PC-3 (cell line): ENCODE data around the gene STPG2. TPM values are rescaled to one million over a fixed set of nuclear protein-coding genes. Genes with fewer than 3 reads are reported as not detected.
"Not testable (repeated sequence)": the region's sequence is repeated elsewhere in the genome, so short reads cannot be mapped to it uniquely, and the experiment has no call there.

Experiments
- ATAC-seq: fragments of 200-7000 bp; cut with Tn5 transposase; 2 replicates; pipeline ENCODE4 v1.9.1; 2020; ENCODE audit warnings: mild to moderate bottlenecking, moderate library complexity
- BruUV-seq: library from RNA; stranded (reverse); fragments of 400-500 nt; replicated peaks from 2 replicates; lab custom pipeline; 2021; lab: Mats Ljungman, UMichigan
- CTCF ChIA-PET: fragments of 300-600 bp; sonication (Branson Sonifier 250); formaldehyde crosslinking; loops from one replicate; lab custom pipeline; 2022; ENCODE audit warnings: antibody characterized with exemption; lab: Charles Lee
- POLR2A ChIA-PET: fragments of 300-600 bp; sonication (Branson Sonifier 250); formaldehyde crosslinking; loops from one replicate; lab custom pipeline; 2022; ENCODE audit warnings: antibody characterized with exemption; ENCODE audit not compliant: unreplicated experiment; lab: Charles Lee
- DNase-seq: peaks from one replicate; pipeline ENCODE4 v3.0.0-alpha.2; 2015
- H2AFZ ChIP-seq: fragments of 300-600 bp; sonication (generic); 2 replicates; pipeline ENCODE4 v1.6.0; 2016; ENCODE audit warnings: antibody characterized with exemption, low read length
- H3F3A ChIP-seq: fragments of 300-600 bp; sonication (generic); one replicate; pipeline ENCODE4 v1.6.0; 2017; ENCODE audit warnings: antibody characterized with exemption, low read length, control low read depth, mild to moderate bottlenecking; ENCODE audit not compliant: unreplicated experiment
- H3K27ac ChIP-seq: fragments of 300-600 bp; sonication (generic); 2 replicates; pipeline ENCODE4 v1.5.1; 2016; ENCODE audit warnings: mild to moderate bottlenecking, low read length
- H3K27me3 ChIP-seq: fragments of 300-600 bp; sonication (generic); 2 replicates; pipeline ENCODE4 v1.6.1; 2016; ENCODE audit warnings: low read length, mixed read lengths
- H3K36me3 ChIP-seq: fragments of 300-600 bp; sonication (generic); 2 replicates; pipeline ENCODE4 v1.6.1; 2016; ENCODE audit warnings: low read depth, mixed run types, low read length, mixed read lengths
- H3K4me1 ChIP-seq: fragments of 300-600 bp; sonication (generic); 2 replicates; pipeline ENCODE4 v1.5.1; 2016; ENCODE audit warnings: low read length; ENCODE audit not compliant: insufficient read depth
- H3K4me2 ChIP-seq: fragments of 300-600 bp; sonication (generic); 2 replicates; pipeline ENCODE4 v1.6.0; 2016; ENCODE audit warnings: low read length
- H3K4me3 ChIP-seq: fragments of 300-600 bp; sonication (generic); 2 replicates; pipeline ENCODE4 v1.5.1; 2016; ENCODE audit warnings: mild to moderate bottlenecking, low read length, mixed read lengths
- H3K79me2 ChIP-seq: fragments of 300-600 bp; sonication (generic); 2 replicates; pipeline ENCODE4 v1.6.1; 2017; ENCODE audit warnings: low read length, mixed read lengths
- H3K9ac ChIP-seq: fragments of 300-600 bp; sonication (generic); 2 replicates; pipeline ENCODE4 v1.6.0; 2016; ENCODE audit warnings: mild to moderate bottlenecking, low read length
- H3K9me2 ChIP-seq: fragments of 300-600 bp; sonication (generic); replicated peaks from 2 replicates; pipeline ENCODE4 v1.6.1; 2016; ENCODE audit warnings: mixed run types, low read length, mixed read lengths
- H3K9me3 ChIP-seq: fragments of 300-600 bp; sonication (generic); 2 replicates; pipeline ENCODE4 v1.6.1; 2016; ENCODE audit warnings: low read length, mixed read lengths
- H4K20me1 ChIP-seq: fragments of 300-600 bp; sonication (generic); 2 replicates; pipeline ENCODE4 v1.6.1; 2016; ENCODE audit warnings: low read length, mixed read lengths
- CTCF ChIP-seq: fragments of 300-600 bp; sonication (generic); conservative IDR thresholded peaks from 2 replicates; pipeline ENCODE4 v1.5.1; 2017; ENCODE audit warnings: antibody characterized with exemption, low read depth, mild to moderate bottlenecking, low read length
- EZH2 ChIP-seq: fragments of 300-600 bp; sonication (generic); IDR thresholded peaks from one replicate; pipeline ENCODE4 v1.6.1; 2017; ENCODE audit warnings: antibody characterized with exemption, mild to moderate bottlenecking, low read length; ENCODE audit not compliant: unreplicated experiment
- EZH2phosphoT487 ChIP-seq: fragments of 300-600 bp; sonication (generic); IDR thresholded peaks from 2 replicates; pipeline ENCODE4 v1.6.1; 2018; ENCODE audit warnings: mild to moderate bottlenecking, antibody characterized with exemption, low read length, borderline replicate concordance
- intact Hi-C: fragments of 100-400 bp; cut with micrococcal nuclease; formaldehyde crosslinking; loops from 2 replicates; pipeline ENCODE4 v1.9.0; 2023
- total RNA-seq: library from RNA; depleted of rRNA; stranded (reverse); fragments of >200 nt; gene quantifications from 2 replicates; pipeline ENCODE4 v1.2.3, GENCODE V29; 2014

The STPG2 gene
- total RNA-seq, 1 experiment from 2014 or later, result not detected

- DNase-seq, result no peak
- H3K27ac ChIP-seq, result no peak overlapping the region
- no peak overlapping the region for H3K9ac ChIP-seq
- H2AFZ ChIP-seq, result no peak overlapping the region
- no peak overlapping the region for H3K4me2 ChIP-seq
- no peak for TF ChIP-seq EZH2
- no peak for TF ChIP-seq CTCF
- no peak for TF ChIP-seq EZH2phosphoT487
- no peaks in the 10 kb centered on the region for H3K9me2 ChIP-seq
- H4K20me1 ChIP-seq, result no peaks in the 10 kb centered on the region
- H3K27me3 ChIP-seq, result no peaks in the 10 kb centered on the region
- ChIA-PET POLR2A (no interaction called here), CTCF (no interaction called here)
- no peaks in the 10 kb centered on the region for H3K36me3 ChIP-seq
- no peaks in the 10 kb centered on the region for H3K4me1 ChIP-seq
- H3K79me2 ChIP-seq, result no peaks in the 10 kb centered on the region
- no TSS peak for BruUV-seq
- H3F3A ChIP-seq, result no peaks in the 10 kb centered on the region
- intact Hi-C loops, result no loop called here
- no peaks in the 10 kb centered on the region for H3K9me3 ChIP-seq
- no peak overlapping the region for H3K4me3 ChIP-seq
- ATAC-seq, result no peak
Measured at GRCh38 chr4:97560009-97560408, 583.3 kb downstream of the STPG2 start.

- no peaks in the 10 kb centered on the region for H3K79me2 ChIP-seq
- no peak overlapping the region for H3K4me2 ChIP-seq
- no peaks in the 10 kb centered on the region for H3K9me3 ChIP-seq
- CTCF ChIA-PET, result no interaction called here
- H3F3A ChIP-seq, result no peaks in the 10 kb centered on the region
- no peak overlapping the region for H3K9ac ChIP-seq
- H3K36me3 ChIP-seq, result no peaks in the 10 kb centered on the region
- ATAC-seq (no peak), DNase-seq (no peak)
- H3K4me3 ChIP-seq, result no peak overlapping the region
- no peaks in the 10 kb centered on the region for H4K20me1 ChIP-seq
- BruUV-seq, result no TSS peak
- TF ChIP-seq EZH2 (no peak), CTCF (no peak), EZH2phosphoT487 (no peak)
- no peaks in the 10 kb centered on the region for H3K9me2 ChIP-seq
- no peak overlapping the region for H2AFZ ChIP-seq
- no peak overlapping the region for H3K27ac ChIP-seq
- no peaks in the 10 kb centered on the region for H3K27me3 ChIP-seq
- H3K4me1 ChIP-seq, result no peaks in the 10 kb centered on the region
- intact Hi-C loops, result no loop called here
- POLR2A ChIA-PET, result no interaction called here
Measured at GRCh38 chr4:97558204-97558778, 585.0 kb downstream of the STPG2 start.

GRCh38 chr4:97550637-97551036 lies 592.6 kb downstream of the STPG2 start:
- H3K79me2 ChIP-seq, H3K27me3 ChIP-seq, H3F3A ChIP-seq, ATAC-seq, H3K9me2 ChIP-seq, H3K4me3 ChIP-seq, H2AFZ ChIP-seq, H4K20me1 ChIP-seq, DNase-seq, CTCF ChIA-PET, H3K36me3 ChIP-seq, H3K27ac ChIP-seq, POLR2A ChIA-PET, H3K9ac ChIP-seq, H3K4me2 ChIP-seq, BruUV-seq, H3K9me3 ChIP-seq, intact Hi-C loops, H3K4me1 ChIP-seq: not testable (repeated sequence)
